A673 (cell line): Measurements from ENCODE around the gene SEPTIN10. TPM values are rescaled to one million over a fixed set of nuclear protein-coding genes. Genes with fewer than 3 reads are reported as not detected.

Source experiments
- BruUV-seq: library from RNA; stranded (reverse); fragments of 400-500 nt; replicated peaks from 2 replicates; lab custom pipeline; 2021; lab: Mats Ljungman, UMichigan
- CTCF ChIA-PET: fragments of 300-600 bp; sonication (Branson Sonifier 250); formaldehyde crosslinking; loops from one replicate; lab custom pipeline; 2022; ENCODE audit warnings: antibody characterized with exemption; lab: Charles Lee
- POLR2A ChIA-PET: fragments of 300-600 bp; sonication (Branson Sonifier 250); formaldehyde crosslinking; loops from one replicate; lab custom pipeline; 2022; ENCODE audit warnings: antibody characterized with exemption; ENCODE audit not compliant: low non-redundant PET; lab: Charles Lee
- DNase-seq: peaks from one replicate; pipeline ENCODE4 v3.0.0-alpha.2; 2015; ENCODE audit warnings: low spot score
- H3K27ac ChIP-seq: fragments of 200-600 bp; sonication (generic); 2 replicates; pipeline ENCODE4 v1.5.1; 2016; ENCODE audit warnings: mixed run types, low read depth, mild to moderate bottlenecking, mixed read lengths, antibody characterized with exemption, low read length; ENCODE audit not compliant: poor library complexity, severe bottlenecking
- H3K27me3 ChIP-seq: fragments of 200-600 bp; sonication (generic); replicated peaks from 2 replicates; pipeline ENCODE4 v1.6.1; 2017; ENCODE audit warnings: mixed run types, low read depth, mild to moderate bottlenecking, mixed read lengths, antibody characterized with exemption, low read length; ENCODE audit not compliant: insufficient read depth, poor library complexity
- H3K36me3 ChIP-seq: fragments of 200-600 bp; sonication (generic); 2 replicates; pipeline ENCODE4 v1.6.1; 2016; ENCODE audit warnings: mixed run types, mild to moderate bottlenecking, mixed read lengths, antibody characterized with exemption, low read length; ENCODE audit not compliant: insufficient read depth, poor library complexity, severe bottlenecking
- H3K4me1 ChIP-seq: fragments of 200-600 bp; sonication (generic); 2 replicates; pipeline ENCODE4 v1.6.1; 2017; ENCODE audit warnings: mixed run types, mild to moderate bottlenecking, mixed read lengths, antibody characterized with exemption, low read length; ENCODE audit not compliant: insufficient read depth, poor library complexity, severe bottlenecking
- H3K4me3 ChIP-seq: fragments of 200-600 bp; sonication (generic); 2 replicates; pipeline ENCODE4 v1.5.1; 2016; ENCODE audit warnings: low read depth, mixed run types, mild to moderate bottlenecking, mixed read lengths, low read length; ENCODE audit not compliant: poor library complexity, severe bottlenecking
- H3K9me3 ChIP-seq: fragments of 200-600 bp; sonication (generic); 2 replicates; pipeline ENCODE4 v1.6.1; 2016; ENCODE audit warnings: mixed run types, low read depth, mild to moderate bottlenecking, mixed read lengths, antibody characterized with exemption, low read length; ENCODE audit not compliant: poor library complexity, severe bottlenecking
- EZH2 ChIP-seq: fragments of 200-600 bp; sonication (generic); IDR thresholded peaks from 2 replicates; pipeline ENCODE4 v1.6.1; 2017; ENCODE audit warnings: borderline replicate concordance, low read depth, mild to moderate bottlenecking, mixed read lengths, antibody characterized with exemption, low read length; ENCODE audit not compliant: poor library complexity, severe bottlenecking
- intact Hi-C: fragments of 100-400 bp; cut with micrococcal nuclease; formaldehyde crosslinking; loops from one replicate; pipeline ENCODE4 v1.10.0; 2022; ENCODE audit not compliant: unreplicated experiment
- total RNA-seq: library from RNA; stranded (reverse); gene quantifications from 2 replicates; pipeline ENCODE4 v1.2.3, GENCODE V29; 2021
- TF ChIP-seq, protein P1 (sequence below): fragments of 300-800, 200-600 bp; sonication (generic); conservative IDR thresholded peaks from 2 replicates; pipeline ENCODE4 v1.5.1; 2017; ENCODE audit warnings: low read depth, mild to moderate bottlenecking, antibody characterized with exemption, low read length, moderate library complexity, mixed read lengths

The SEPTIN10 gene
- total RNA-seq, 1 experiment from 2014 or later: 118 TPM

DNA sequence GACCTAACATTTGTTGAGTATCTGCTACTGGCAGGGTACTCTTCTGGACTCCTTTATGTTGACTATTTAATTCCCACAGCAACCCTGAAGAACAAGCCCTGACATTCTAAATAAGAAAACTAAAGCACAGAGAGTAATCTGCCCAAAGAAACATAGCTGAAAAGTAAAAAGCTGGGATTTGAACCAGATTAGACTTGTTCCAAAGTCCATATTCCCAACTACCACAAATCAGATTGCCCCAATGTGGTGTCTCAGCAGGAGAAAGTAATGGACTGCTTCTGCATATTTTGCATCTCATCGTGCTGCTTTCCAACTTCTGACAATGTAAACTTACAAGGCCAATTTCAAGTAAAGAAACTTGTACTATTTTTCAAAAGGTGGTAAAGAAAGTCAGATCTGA lies 56.5 kb downstream of the SEPTIN10 start:
- intact Hi-C loops: no loop called here
- BruUV-seq: no TSS peak
- no peak for DNase-seq
- TF ChIP-seq EZH2: no peak
- TF ChIP-seq, protein P1, sequence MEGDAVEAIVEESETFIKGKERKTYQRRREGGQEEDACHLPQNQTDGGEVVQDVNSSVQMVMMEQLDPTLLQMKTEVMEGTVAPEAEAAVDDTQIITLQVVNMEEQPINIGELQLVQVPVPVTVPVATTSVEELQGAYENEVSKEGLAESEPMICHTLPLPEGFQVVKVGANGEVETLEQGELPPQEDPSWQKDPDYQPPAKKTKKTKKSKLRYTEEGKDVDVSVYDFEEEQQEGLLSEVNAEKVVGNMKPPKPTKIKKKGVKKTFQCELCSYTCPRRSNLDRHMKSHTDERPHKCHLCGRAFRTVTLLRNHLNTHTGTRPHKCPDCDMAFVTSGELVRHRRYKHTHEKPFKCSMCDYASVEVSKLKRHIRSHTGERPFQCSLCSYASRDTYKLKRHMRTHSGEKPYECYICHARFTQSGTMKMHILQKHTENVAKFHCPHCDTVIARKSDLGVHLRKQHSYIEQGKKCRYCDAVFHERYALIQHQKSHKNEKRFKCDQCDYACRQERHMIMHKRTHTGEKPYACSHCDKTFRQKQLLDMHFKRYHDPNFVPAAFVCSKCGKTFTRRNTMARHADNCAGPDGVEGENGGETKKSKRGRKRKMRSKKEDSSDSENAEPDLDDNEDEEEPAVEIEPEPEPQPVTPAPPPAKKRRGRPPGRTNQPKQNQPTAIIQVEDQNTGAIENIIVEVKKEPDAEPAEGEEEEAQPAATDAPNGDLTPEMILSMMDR: no peak
- peaks cover 8% of the 10 kb centered on the region for H3K36me3 ChIP-seq
- POLR2A ChIA-PET: no interaction called here
- no peaks in the 10 kb centered on the region for H3K27me3 ChIP-seq
- CTCF ChIA-PET: no interaction called here
- H3K9me3 ChIP-seq: no peaks in the 10 kb centered on the region
- no peak overlapping the region for H3K27ac ChIP-seq
- peaks cover 12% of the 10 kb centered on the region for H3K4me1 ChIP-seq
- H3K4me3 ChIP-seq: no peak overlapping the region

DNA sequence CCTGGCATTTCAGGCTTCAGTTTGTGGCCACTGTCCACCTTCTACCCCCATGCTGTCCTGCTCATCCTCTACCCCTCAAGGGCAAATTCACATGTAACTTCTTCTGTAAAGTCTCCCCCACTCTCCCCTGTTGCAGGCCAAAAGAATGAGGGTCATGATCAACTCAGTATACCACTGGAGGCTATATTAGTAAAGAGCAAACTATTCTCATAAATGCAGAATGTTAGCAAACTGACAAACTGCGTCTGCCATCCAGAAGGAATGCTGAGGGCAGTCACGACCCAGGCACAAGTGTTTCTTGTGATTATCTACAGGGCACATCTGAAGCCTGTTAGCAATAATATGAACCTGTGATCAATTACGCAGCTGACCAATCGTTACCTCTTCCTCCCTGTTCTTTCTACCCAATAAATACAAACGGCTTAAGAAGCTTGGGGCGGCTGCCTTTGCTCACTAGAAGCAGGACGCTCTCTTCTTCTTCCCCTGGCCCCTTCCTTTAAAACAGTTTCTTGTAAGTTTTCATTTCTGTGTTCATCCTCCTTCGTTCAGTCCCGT lies 58.3 kb downstream of the SEPTIN10 start:
- Histone ChIP-seq H3K4me1 (peaks cover 12% of the 10 kb centered on the region), H3K36me3 (peaks cover 12% of the 10 kb centered on the region), H3K27me3 (no peaks in the 10 kb centered on the region), H3K9me3 (no peaks in the 10 kb centered on the region), H3K27ac (no peak overlapping the region), H3K4me3 (no peak overlapping the region)
- intact Hi-C loops: no loop called here
- POLR2A ChIA-PET: no interaction called here
- BruUV-seq: no TSS peak
- DNase-seq: no peak
- TF ChIP-seq EZH2: no peak
- TF ChIP-seq, protein P1: no peak
- CTCF ChIA-PET: no interaction called here

DNA sequence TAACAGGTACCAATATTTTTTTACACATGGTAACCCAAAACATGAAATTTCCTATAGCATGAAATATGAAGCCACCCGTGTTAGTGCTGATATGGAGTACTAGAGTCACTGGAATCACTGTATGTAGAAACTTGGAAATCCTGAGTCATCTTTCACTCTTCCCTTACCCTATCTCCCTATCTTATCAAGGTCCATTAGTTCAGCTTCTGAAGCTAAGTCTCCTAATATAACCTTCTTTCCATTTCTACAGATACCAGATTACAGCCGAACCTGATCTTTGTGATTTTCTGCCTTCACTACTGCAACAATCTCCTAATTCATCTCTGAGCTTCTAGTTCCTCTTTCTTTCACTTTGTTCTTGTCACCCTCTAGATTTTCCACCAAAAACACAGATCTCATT lies 59.0 kb downstream of the SEPTIN10 start:
- Histone ChIP-seq H3K27me3 (no peaks in the 10 kb centered on the region), H3K4me3 (no peak overlapping the region), H3K27ac (no peak overlapping the region), H3K4me1 (peaks cover 12% of the 10 kb centered on the region), H3K9me3 (no peaks in the 10 kb centered on the region), H3K36me3 (peaks cover 12% of the 10 kb centered on the region)
- intact Hi-C loops: no loop called here
- no peak for DNase-seq
- ChIA-PET POLR2A (no interaction called here), CTCF (no interaction called here)
- no peak for TF ChIP-seq EZH2
- TF ChIP-seq, protein P1: no peak
- no TSS peak for BruUV-seq
